Activated CD8-positive, alpha-beta memory T cell treated with anti-CD3 and anti-CD28 coated beads, Interleukin-2, amount 10 ng/mL, durations not matched to agents 7 days and 5 days (primary cell): ENCODE measurements around the gene C4orf50. TPM values are rescaled to one million over a fixed set of nuclear protein-coding genes. Genes with fewer than 3 reads are reported as not detected.
A peak's percentile ranks its signal among the peaks of the same experiment; 100 is the strongest.

ENCODE experiments used
- ATAC-seq: fragments of 150-1000 bp; cut with Tn5 transposase; one replicate; pipeline ENCODE4 v1.10.0; 2021; ENCODE audit warnings: moderate library complexity
- CTCF ChIA-PET: fragments of 350-600 bp; sonication (Branson Sonifier 250); formaldehyde crosslinking; loops from one replicate; lab custom pipeline; 2021; ENCODE audit warnings: antibody characterized with exemption; lab: Charles Lee
- DNase-seq: peaks from one replicate; pipeline ENCODE4 v3.0.0-alpha.2; 2020
- H3K27ac Mint-ChIP-seq: one replicate; pipeline ENCODE4 v1.8.0; 2021; ENCODE audit warnings: mild to moderate bottlenecking, mixed read lengths
- H3K27me3 Mint-ChIP-seq: one replicate; pipeline ENCODE4 v1.8.0; 2021; ENCODE audit warnings: mixed read lengths
- H3K36me3 Mint-ChIP-seq: one replicate; pipeline ENCODE4 v1.8.0; 2021; ENCODE audit warnings: mild to moderate bottlenecking, mixed read lengths
- H3K4me1 Mint-ChIP-seq: one replicate; pipeline ENCODE4 v1.8.0; 2021; ENCODE audit warnings: mixed read lengths
- H3K4me3 Mint-ChIP-seq: one replicate; pipeline ENCODE4 v1.8.0; 2021; ENCODE audit warnings: mild to moderate bottlenecking, moderate library complexity, mixed read lengths
- H3K9me3 Mint-ChIP-seq: one replicate; pipeline ENCODE4 v1.8.0; 2022; ENCODE audit warnings: low read depth, mixed read lengths
- total RNA-seq, 2 experiments: library from RNA; stranded (reverse); gene quantifications; one replicate each; pipeline ENCODE4 v1.2.3, GENCODE V29; 2021

The C4orf50 gene
- total RNA-seq, 2 experiments from 2014 or later, result 0.82 to 1.1 TPM

DNA sequence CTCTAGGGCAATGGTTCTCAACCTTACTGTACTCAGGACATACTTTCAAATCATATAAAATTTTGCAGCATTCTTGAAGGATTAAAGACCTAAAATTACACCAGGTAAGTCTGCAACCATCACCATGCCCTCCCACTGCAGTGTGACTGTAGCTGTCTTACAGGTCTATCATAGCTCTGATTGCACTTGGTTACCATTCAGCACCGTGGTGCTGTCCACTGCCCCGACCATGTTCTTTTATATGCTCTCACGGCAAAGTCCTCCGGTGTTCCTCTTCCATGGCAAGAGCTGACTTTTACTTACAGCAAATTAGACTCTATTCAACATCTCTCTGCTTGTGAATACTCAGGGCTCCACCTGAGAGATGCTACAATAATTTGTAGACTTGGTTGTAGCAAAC is 136.9 kb downstream of the C4orf50 start:
- no peak overlapping the region for H3K4me3 Mint-ChIP-seq
- no peaks in the 10 kb centered on the region for H3K4me1 Mint-ChIP-seq
- DNase-seq (no peak), ATAC-seq (no peak)
- no peaks in the 10 kb centered on the region for H3K9me3 Mint-ChIP-seq
- no peaks in the 10 kb centered on the region for H3K36me3 Mint-ChIP-seq
- H3K27ac Mint-ChIP-seq, result no peak overlapping the region
- peaks cover 29% of the 10 kb centered on the region for H3K27me3 Mint-ChIP-seq
- CTCF ChIA-PET, result interaction anchor here (0.8 kb wide), 1 partner anchor 117 kb away, joined by 3 read pairs; no protein-coding TSS in a partner anchor

DNA sequence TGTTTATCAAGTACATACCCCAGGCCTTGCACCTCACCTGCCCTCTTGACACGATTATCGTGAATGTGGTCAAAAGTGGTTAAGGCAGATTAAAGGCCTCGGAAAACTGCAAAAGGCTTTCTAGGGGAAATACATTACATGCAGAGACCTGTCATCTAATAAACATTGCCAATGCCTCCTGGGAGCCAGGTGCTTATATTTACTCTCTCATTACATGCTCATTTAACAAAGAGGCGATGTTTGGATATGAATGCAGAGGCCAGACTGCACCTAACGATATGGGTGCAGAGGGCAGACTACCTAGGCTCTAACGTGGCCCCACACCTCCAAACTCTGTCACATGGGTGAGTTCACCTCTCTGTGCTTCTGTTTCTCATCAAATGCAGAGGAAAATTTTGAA is 139.9 kb downstream of the C4orf50 start:
- DNase-seq, result no peak
- Mint-ChIP-seq H3K27ac (no peak overlapping the region), H3K9me3 (no peaks in the 10 kb centered on the region), H3K4me3 (no peak overlapping the region), H3K36me3 (no peaks in the 10 kb centered on the region), H3K27me3 (peaks cover 10% of the 10 kb centered on the region), H3K4me1 (no peaks in the 10 kb centered on the region)
- no peak for ATAC-seq
- CTCF ChIA-PET, result no interaction called here

DNA sequence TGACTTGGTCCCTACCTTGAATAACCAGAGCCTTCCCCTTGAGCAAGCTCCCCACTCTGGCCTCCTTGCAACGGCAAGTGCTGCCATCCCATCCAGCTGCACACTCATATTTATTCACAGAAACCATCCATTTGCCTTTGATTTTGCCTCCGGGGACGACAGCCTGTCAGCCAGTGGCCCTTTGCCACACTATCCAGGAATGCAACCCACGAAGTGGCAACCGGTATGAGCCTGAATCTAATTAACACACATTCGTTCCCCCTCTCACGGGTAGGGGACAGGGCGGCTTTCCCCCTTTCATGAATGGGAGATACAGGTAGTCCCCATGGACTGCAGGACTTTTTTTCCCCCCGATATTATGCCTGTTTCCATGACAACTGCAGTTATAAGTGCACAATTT is 140.8 kb downstream of the C4orf50 start:
- no peak for ATAC-seq
- Mint-ChIP-seq H3K4me1 (no peaks in the 10 kb centered on the region), H3K9me3 (no peaks in the 10 kb centered on the region), H3K27ac (no peak overlapping the region), H3K27me3 (peaks cover 10% of the 10 kb centered on the region), H3K36me3 (no peaks in the 10 kb centered on the region), H3K4me3 (no peak overlapping the region)
- DNase-seq, result no peak
- CTCF ChIA-PET, result no interaction called here

DNA sequence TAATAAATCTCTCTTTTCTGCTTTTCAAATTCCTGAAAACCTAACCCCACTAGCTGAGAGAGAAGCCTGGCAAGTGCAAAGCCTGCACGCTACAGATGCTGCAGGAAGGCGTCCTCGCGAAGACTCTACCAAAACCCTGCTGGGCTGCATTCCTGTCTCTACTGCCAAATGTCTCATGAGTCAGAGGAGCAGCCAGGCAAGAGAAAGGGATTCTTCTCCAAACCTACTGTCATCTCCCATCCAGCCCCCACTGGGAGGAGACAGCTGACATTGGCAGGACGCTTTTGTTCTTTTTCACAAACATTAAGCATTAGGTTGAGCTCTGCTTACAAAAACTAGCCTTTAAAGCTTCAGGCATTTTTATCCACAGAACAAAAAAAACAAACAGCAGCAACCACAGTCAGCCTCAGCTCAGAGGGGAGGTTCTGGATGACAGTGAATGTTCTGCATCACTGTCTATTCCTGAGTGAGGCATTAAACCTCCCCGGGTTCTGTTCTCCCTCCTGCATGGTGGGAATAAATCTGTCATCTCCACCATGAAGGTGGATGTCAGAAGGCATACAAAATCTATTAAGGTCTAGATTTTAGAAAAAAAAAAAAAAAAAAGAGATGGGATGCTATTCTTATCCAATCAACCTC is 143.3 kb downstream of the C4orf50 start:
- no peak for DNase-seq
- Mint-ChIP-seq H3K4me3 (no peak overlapping the region), H3K9me3 (no peaks in the 10 kb centered on the region), H3K27ac (no peak overlapping the region), H3K36me3 (no peaks in the 10 kb centered on the region), H3K4me1 (peaks cover 9% of the 10 kb centered on the region), H3K27me3 (peaks cover 6% of the 10 kb centered on the region)
- ATAC-seq, result no peak
- CTCF ChIA-PET, result no interaction called here

DNA sequence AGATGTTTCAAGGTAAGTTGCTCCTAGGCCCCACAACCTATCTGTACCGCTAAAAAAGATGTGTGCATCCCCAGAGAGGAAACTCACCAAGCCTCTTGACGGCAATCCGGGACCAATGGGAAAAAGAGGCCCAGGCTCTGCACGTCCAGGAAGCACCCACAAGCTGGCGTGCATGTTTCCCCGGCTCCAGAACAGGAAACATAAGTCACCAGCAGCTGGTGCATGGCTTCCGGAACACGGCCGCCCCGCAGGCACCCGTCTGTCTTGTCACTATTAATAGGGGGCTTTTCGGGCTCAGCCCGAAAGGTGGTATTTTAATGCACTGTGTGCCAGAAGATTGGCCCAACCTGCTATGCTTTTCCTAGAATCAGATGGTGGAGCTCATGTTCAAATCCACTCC is 147.5 kb downstream of the C4orf50 start:
- DNase-seq (no peak), ATAC-seq (no peak)
- Mint-ChIP-seq H3K27me3 (peaks cover 20% of the 10 kb centered on the region), H3K4me3 (no peak overlapping the region), H3K4me1 (peaks cover 26% of the 10 kb centered on the region), H3K36me3 (no peaks in the 10 kb centered on the region), H3K27ac (no peak overlapping the region), H3K9me3 (no peaks in the 10 kb centered on the region)
- CTCF ChIA-PET, result no interaction called here

DNA sequence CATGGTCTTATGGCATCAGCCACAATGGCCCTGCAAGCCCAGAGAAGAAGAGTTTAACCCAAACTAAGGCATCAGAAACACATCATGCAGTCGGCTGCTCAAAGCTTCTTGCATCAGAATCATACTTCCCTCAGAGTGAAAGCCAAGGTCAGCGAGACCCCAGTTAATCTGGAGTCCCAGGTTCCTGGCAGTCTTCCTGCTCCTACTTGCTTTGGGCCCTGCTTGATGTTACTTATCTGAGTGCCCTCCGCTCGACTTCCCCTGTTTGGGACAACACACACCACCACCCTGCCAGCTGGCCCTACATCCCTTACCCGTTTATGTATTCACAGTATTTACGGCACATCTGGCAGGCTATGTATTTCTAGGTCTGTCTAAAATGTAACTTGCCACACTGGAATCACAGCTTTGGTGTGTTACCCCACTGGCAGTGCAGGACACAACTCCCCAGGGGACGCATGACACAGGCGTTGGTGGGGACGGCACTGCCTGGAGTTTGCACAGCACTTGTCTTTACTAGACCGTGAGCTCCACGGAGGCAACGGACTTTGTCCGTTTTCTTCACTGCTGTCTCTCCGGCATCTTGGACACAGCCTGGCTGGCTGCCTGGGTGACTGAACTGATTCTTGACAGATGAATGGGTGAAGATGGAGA is 148.1 kb downstream of the C4orf50 start:
- Mint-ChIP-seq H3K27ac (no peak overlapping the region), H3K4me3 (no peak overlapping the region)
- no peak for ATAC-seq

DNA sequence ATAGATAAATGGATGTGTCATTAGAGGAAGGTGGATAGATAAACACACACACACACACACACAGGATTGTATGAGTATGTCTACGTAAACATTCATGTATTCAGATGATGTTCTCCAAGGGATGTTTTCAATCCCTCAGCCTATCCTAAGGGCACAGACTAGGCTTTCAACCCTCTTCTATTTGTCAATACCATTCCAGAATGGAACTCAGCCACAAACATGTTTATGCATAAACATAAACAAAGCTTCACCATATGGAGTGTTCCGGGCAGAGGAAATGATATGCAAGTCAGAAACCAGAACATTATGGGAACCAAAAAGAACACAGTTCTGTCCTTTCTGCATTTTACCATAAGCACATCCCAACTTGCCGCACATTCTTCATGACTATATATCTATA is 150.4 kb downstream of the C4orf50 start:
- no peak for ATAC-seq
- peaks cover 20% of the 10 kb centered on the region for H3K27me3 Mint-ChIP-seq
- H3K9me3 Mint-ChIP-seq, result no peaks in the 10 kb centered on the region
- H3K27ac Mint-ChIP-seq, result no peak overlapping the region
- CTCF ChIA-PET, result no interaction called here
- DNase-seq, result no peak
- no peak overlapping the region for H3K4me3 Mint-ChIP-seq
- no peaks in the 10 kb centered on the region for H3K36me3 Mint-ChIP-seq
- H3K4me1 Mint-ChIP-seq, result peaks cover 46% of the 10 kb centered on the region

More for the DNA sequence above, 148.1 kb downstream of the C4orf50 start:
- peaks cover 20% of the 10 kb centered on the region for H3K27me3 Mint-ChIP-seq
- H3K4me1 Mint-ChIP-seq, result peaks cover 28% of the 10 kb centered on the region
- no peaks in the 10 kb centered on the region for H3K9me3 Mint-ChIP-seq
- H3K36me3 Mint-ChIP-seq, result no peaks in the 10 kb centered on the region
- CTCF ChIA-PET, result no interaction called here
- DNase-seq, result no peak

DNA sequence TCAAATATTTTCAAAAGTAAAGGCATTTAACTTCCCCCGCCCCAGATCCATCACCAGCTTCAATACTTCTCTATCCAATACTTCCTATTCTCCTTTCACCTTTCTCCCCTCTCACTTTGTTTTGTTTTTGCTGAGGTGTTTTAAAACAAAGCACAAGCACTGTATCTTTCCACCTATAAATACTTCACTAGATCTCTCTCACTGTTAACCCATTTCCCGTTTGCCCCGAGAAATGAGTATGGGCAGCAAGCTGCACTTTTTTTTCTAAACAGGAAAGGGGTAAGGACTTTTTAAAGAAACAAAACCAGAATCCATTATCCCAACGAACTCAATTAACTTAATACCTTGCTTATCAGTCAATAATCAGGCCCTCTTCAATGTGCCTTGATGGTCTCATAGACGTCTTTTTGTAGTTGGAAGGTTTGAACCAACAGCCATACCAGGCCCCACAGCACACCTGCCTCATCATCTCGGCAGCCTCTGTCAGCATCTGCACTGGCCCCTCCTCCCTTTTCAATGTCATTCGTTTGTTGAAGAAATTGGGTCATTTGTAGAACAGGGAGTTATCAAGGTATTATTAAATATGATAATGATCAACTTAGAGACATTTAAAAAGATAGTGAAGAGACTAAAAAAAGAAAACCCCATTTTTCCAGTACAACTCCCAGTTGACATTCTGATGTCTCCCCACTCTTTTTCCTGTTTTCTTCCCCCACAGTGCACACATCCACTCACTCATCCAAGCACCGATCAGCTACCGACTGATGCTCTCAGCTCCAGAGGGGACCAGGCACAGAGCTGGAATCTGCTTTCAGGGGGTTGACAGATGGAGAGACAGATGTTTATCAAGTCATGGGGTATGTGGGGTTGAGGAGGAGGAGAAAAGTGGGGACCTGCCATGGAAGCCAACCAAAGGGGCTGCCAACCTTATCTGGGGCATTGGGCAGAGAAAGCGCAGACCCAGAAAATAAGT is 151.1 kb downstream of the C4orf50 start:
- Mint-ChIP-seq H3K27ac (peak overlapping the region; percentile 10), H3K4me1 (peaks cover 46% of the 10 kb centered on the region)
- CTCF ChIA-PET, result no interaction called here

DNA sequence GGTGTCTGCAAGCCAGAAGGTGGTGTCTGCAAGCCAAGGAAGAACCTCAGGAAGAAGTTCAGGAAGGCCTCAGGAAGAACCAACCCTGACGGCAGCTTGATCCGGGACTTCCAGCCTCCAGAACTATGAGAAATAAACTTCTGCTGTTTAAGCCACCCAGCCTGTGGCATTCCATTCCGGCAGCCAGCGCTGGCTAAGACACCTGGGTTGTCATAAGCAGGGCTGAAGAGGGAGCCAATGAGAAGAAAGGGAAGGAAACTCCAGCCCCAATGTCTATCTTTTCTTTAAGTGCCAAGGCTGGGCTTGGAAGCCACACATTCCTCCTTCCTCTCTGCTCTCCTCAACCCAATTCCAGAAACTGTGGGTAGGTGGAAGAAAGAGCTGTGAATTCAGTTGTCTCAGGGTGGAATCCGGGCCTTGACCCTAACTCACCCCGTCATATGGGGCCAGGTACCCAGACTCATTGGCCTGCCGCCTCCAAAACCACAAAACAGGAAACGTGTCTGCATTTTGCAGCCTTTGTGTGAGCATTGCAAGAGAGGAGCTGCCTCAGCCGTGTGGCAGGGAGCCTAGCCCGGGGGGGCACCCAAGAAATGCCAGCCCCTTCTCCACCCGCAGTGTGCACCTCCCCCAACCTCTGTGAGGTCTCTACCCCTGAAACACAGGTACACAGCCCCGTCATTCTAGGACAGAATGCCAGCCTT is 152.2 kb downstream of the C4orf50 start:
- Mint-ChIP-seq H3K27ac (peak overlapping the region; percentile 45), H3K4me3 (no peak overlapping the region), H3K9me3 (no peaks in the 10 kb centered on the region), H3K4me1 (peaks cover 45% of the 10 kb centered on the region), H3K27me3 (peaks cover 20% of the 10 kb centered on the region), H3K36me3 (no peaks in the 10 kb centered on the region)
- DNase-seq, result peak; percentile 67
- CTCF ChIA-PET, result interaction anchor here (0.7 kb wide), 1 partner anchor 43 kb away, joined by 3 read pairs; no protein-coding TSS in a partner anchor
- ATAC-seq, result peak; percentile 38

More for the DNA sequence above, 151.1 kb downstream of the C4orf50 start:
- Mint-ChIP-seq H3K36me3 (no peaks in the 10 kb centered on the region), H3K27me3 (peaks cover 20% of the 10 kb centered on the region), H3K4me3 (peak overlapping the region; percentile 38), H3K9me3 (no peaks in the 10 kb centered on the region)
- ATAC-seq, result no peak
- no peak for DNase-seq

DNA sequence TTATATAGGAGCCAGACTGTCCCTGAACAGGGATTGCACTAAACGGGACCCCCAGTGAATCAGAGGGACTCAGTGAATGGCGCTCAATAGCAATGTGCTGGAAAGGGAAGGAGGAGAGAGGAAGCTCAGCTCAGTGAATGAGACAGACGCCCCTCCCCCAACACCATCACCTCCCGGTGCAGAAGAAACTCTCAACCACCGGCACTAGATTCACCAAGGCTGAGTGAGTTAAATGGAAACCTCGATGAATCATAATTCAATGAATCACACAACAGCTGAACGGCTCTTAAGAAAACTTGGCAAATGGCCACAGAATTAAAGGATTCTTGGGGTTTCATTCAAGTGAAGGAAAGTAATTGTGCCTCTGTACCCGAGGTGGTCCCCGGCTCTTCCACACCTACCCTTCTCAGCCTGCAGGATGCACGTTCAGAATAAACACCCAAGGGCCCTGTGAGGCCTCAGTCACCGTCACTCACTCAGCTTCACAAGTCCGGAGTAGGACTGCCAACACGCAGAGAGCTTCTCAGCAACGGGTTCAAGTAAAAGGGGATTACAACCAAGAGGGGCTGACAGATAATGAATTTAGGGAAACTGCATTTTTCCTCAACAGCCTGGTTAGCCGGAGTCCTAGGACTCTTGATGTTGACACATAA is 154.6 kb downstream of the C4orf50 start:
- CTCF ChIA-PET, result interaction anchor here (0.7 kb wide), 1 partner anchor 543 kb away, joined by 3 read pairs; no protein-coding TSS in a partner anchor

DNA sequence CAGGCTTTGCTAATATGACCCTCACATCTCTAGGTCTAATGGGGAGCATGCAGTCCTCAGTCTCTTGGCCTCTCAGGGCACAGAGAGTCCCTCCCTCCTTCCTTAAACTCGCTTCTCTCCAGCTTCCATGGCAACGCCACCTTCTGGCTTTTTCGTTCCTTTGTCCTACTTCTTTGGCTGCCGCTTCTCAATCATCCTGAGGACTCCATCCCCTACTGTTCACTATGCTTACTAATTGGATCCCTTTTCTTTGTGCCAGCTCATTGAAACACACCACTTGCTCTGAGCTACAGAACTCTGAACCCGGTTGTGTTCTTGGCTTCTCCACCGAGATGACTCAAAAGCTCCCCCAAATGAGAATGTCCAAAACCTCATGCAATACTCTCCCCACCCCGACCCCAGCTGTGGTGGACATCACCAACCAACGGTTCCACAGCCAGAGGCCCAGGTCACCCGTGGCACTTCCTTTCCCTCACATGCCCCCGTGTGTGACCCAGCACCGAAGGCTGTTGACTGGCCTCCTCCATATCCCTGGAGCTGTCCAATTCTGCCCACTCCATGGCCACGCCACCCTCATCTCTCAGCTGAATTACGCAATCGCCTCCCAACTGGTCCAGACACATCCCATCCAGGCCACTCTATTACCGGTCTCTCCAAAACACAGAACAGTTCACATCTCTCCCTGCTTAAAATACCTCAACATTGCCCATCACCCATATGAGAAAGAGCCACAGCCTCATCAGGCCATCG is 160.0 kb downstream of the C4orf50 start:
- DNase-seq (no peak), ATAC-seq (no peak)
- no peak overlapping the region for H3K27ac Mint-ChIP-seq
- H3K36me3 Mint-ChIP-seq, result no peaks in the 10 kb centered on the region
- H3K9me3 Mint-ChIP-seq, result no peaks in the 10 kb centered on the region
- CTCF ChIA-PET, result no interaction called here
- H3K4me1 Mint-ChIP-seq, result peaks cover 1% of the 10 kb centered on the region
- H3K4me3 Mint-ChIP-seq, result no peak overlapping the region
- no peaks in the 10 kb centered on the region for H3K27me3 Mint-ChIP-seq

More for the DNA sequence above, 154.6 kb downstream of the C4orf50 start:
- peaks cover 37% of the 10 kb centered on the region for H3K4me1 Mint-ChIP-seq
- peak overlapping the region; percentile 50 for H3K27ac Mint-ChIP-seq
- H3K27me3 Mint-ChIP-seq, result peaks cover 13% of the 10 kb centered on the region
- H3K9me3 Mint-ChIP-seq, result no peaks in the 10 kb centered on the region
- H3K36me3 Mint-ChIP-seq, result no peaks in the 10 kb centered on the region
- ATAC-seq (peak; percentile 91), DNase-seq (peak; percentile 83)
- H3K4me3 Mint-ChIP-seq, result no peak overlapping the region

DNA sequence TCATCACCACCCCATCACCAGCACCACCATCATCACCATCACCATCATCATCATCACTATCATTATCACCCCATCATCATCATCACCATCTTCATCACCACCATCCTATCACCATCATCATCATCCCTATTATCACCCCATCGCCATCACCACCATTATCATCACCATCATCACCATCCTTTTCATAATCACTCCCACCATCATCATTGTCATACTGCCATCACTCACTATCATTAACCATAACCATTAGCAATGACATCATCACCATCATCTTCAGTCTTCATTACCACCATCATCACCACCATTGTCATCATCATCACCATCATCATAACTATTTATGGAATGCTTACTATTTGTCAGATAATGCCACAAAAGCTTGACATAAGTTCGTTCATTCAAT is 161.0 kb downstream of the C4orf50 start:
- Mint-ChIP-seq H3K4me3 (no peak overlapping the region), H3K9me3 (no peaks in the 10 kb centered on the region), H3K27me3 (no peaks in the 10 kb centered on the region), H3K4me1 (no peaks in the 10 kb centered on the region), H3K36me3 (no peaks in the 10 kb centered on the region), H3K27ac (no peak overlapping the region)
- CTCF ChIA-PET, result no interaction called here
- DNase-seq (no peak), ATAC-seq (no peak)
